Duodenal mucosa (tissue), 2 donors: ENCODE results near the gene CXXC5.

ENCODE experiments used
- H3K27ac ChIP-seq: one replicate; pipeline ENCODE4 v1.7.0; 2013; ENCODE audit warnings: low read depth, low read length
- H3K27me3 ChIP-seq, 2 donors: one replicate each; pipeline ENCODE4 v1.7.0; 2013; ENCODE audit warnings: low read length in 2 of 2, control low read depth in 1 of 2; ENCODE audit not compliant: insufficient read depth in 2 of 2, control insufficient read depth in 1 of 2
- H3K36me3 ChIP-seq, 2 donors: one replicate each; pipeline ENCODE4 v1.7.0; 2013; ENCODE audit warnings: low read length in 2 of 2, control low read depth in 1 of 2; ENCODE audit not compliant: insufficient read depth in 2 of 2, control insufficient read depth in 1 of 2
- H3K4me1 ChIP-seq, 2 donors: one replicate each; pipeline ENCODE4 v1.7.0; 2013; ENCODE audit warnings: low read length in 2 of 2, control low read depth in 1 of 2; ENCODE audit not compliant: insufficient read depth in 2 of 2, control insufficient read depth in 1 of 2
- H3K4me3 ChIP-seq, 2 donors: one replicate each; pipeline ENCODE4 v1.7.0; 2013; ENCODE audit warnings: low read length in 2 of 2, low read depth in 1 of 2
- H3K9ac ChIP-seq, 2 donors: one replicate each; pipeline ENCODE4 v1.7.0; 2013; ENCODE audit warnings: low read length in 2 of 2, low read depth in 1 of 2
- H3K9me3 ChIP-seq, 2 donors: one replicate each; pipeline ENCODE4 v1.7.0; 2013; ENCODE audit warnings: low read length in 2 of 2, control low read depth in 1 of 2; ENCODE audit not compliant: control insufficient read depth in 1 of 2

The CXXC5 gene

GRCh38 chr5:139651043-139651834 is 3.1 kb downstream of the CXXC5 start:
- peak overlapping the region in 1 of 2 donors; percentile 37 for H3K9ac ChIP-seq
- peak overlapping the region; percentile 62 to 78 for H3K4me3 ChIP-seq
- H3K27ac ChIP-seq, result peak overlapping the region; percentile 68

GRCh38 chr5:139651853-139652787 is 4.0 kb downstream of the CXXC5 start:
- H3K27me3 ChIP-seq, result no peaks in the 10 kb centered on the region
- H3K9me3 ChIP-seq, result no peaks in the 10 kb centered on the region
- peaks cover 49 to 63% of the 10 kb centered on the region in 2 donors for H3K4me1 ChIP-seq
- peak overlapping the region; percentile 53 for H3K27ac ChIP-seq
- H3K9ac ChIP-seq, result peak overlapping the region; percentile 8 to 13
- H3K36me3 ChIP-seq, result no peaks in the 10 kb centered on the region
- H3K4me3 ChIP-seq, result peak overlapping the region; percentile 2 to 27

More at GRCh38 chr5:139651043-139651834, 3.1 kb downstream of the CXXC5 start:
- Histone ChIP-seq H3K36me3 (no peaks in the 10 kb centered on the region), H3K27me3 (no peaks in the 10 kb centered on the region), H3K9me3 (no peaks in the 10 kb centered on the region), H3K4me1 (peaks cover 51 to 67% of the 10 kb centered on the region in 2 donors)

GRCh38 chr5:139652788-139653241 is 4.7 kb downstream of the CXXC5 start:
- peak overlapping the region in 1 of 2 donors; percentile 27 for H3K4me3 ChIP-seq
- no peaks in the 10 kb centered on the region for H3K36me3 ChIP-seq
- H3K9ac ChIP-seq, result peak overlapping the region in 1 of 2 donors; percentile 13
- H3K27ac ChIP-seq, result peak overlapping the region; percentile 63
- H3K27me3 ChIP-seq, result no peaks in the 10 kb centered on the region
- no peaks in the 10 kb centered on the region for H3K9me3 ChIP-seq
- H3K4me1 ChIP-seq, result peaks cover 47 to 61% of the 10 kb centered on the region in 2 donors

GRCh38 chr5:139653616-139654015 is 5.5 kb downstream of the CXXC5 start:
- no peak overlapping the region for H3K9ac ChIP-seq
- H3K36me3 ChIP-seq, result no peaks in the 10 kb centered on the region
- H3K9me3 ChIP-seq, result no peaks in the 10 kb centered on the region
- H3K4me3 ChIP-seq, result no peak overlapping the region
- H3K27me3 ChIP-seq, result no peaks in the 10 kb centered on the region
- peaks cover 53 to 67% of the 10 kb centered on the region in 2 donors for H3K4me1 ChIP-seq
- peak overlapping the region; percentile 0 for H3K27ac ChIP-seq

- peaks cover 62 to 74% of the 10 kb centered on the region in 2 donors for H3K4me1 ChIP-seq
- H3K9ac ChIP-seq, result no peak overlapping the region
Observed at GRCh38 chr5:139654464-139654863, 6.3 kb downstream of the CXXC5 start.

GRCh38 chr5:139654871-139655491 is 6.8 kb downstream of the CXXC5 start:
- no peaks in the 10 kb centered on the region for H3K27me3 ChIP-seq
- no peaks in the 10 kb centered on the region for H3K36me3 ChIP-seq
- H3K9ac ChIP-seq, result no peak overlapping the region
- no peaks in the 10 kb centered on the region for H3K9me3 ChIP-seq
- H3K4me1 ChIP-seq, result peaks cover 66 to 77% of the 10 kb centered on the region in 2 donors
- H3K27ac ChIP-seq, result peak overlapping the region; percentile 51
- no peak overlapping the region for H3K4me3 ChIP-seq

More at GRCh38 chr5:139654464-139654863, 6.3 kb downstream of the CXXC5 start:
- Histone ChIP-seq H3K27ac (no peak overlapping the region), H3K4me3 (no peak overlapping the region), H3K36me3 (no peaks in the 10 kb centered on the region), H3K27me3 (no peaks in the 10 kb centered on the region), H3K9me3 (no peaks in the 10 kb centered on the region)

- Histone ChIP-seq H3K4me3 (no peak overlapping the region), H3K36me3 (no peaks in the 10 kb centered on the region), H3K27me3 (no peaks in the 10 kb centered on the region), H3K27ac (peak overlapping the region; percentile 51), H3K4me1 (peaks cover 65 to 77% of the 10 kb centered on the region in 2 donors), H3K9ac (peak overlapping the region in 1 of 2 donors; percentile 16), H3K9me3 (no peaks in the 10 kb centered on the region)
Observed at GRCh38 chr5:139655727-139656271, 7.7 kb downstream of the CXXC5 start.

GRCh38 chr5:139657363-139658321 is 9.5 kb downstream of the CXXC5 start:
- H3K4me3 ChIP-seq, result peak overlapping the region in 1 of 2 donors; percentile 5
- no peaks in the 10 kb centered on the region for H3K9me3 ChIP-seq
- H3K36me3 ChIP-seq, result no peaks in the 10 kb centered on the region
- H3K27ac ChIP-seq, result peak overlapping the region; percentile 62
- H3K9ac ChIP-seq, result no peak overlapping the region
- H3K27me3 ChIP-seq, result no peaks in the 10 kb centered on the region
- peaks cover 60 to 72% of the 10 kb centered on the region in 2 donors for H3K4me1 ChIP-seq

- H3K36me3 ChIP-seq, result no peaks in the 10 kb centered on the region
- peaks cover 53 to 64% of the 10 kb centered on the region in 2 donors for H3K4me1 ChIP-seq
- H3K4me3 ChIP-seq, result peak overlapping the region in 1 of 2 donors; percentile 5
Observed at GRCh38 chr5:139658501-139658927, 10.4 kb downstream of the CXXC5 start.

More at GRCh38 chr5:139658501-139658927, 10.4 kb downstream of the CXXC5 start:
- Histone ChIP-seq H3K9me3 (no peaks in the 10 kb centered on the region), H3K27ac (peak overlapping the region; percentile 62), H3K9ac (peak overlapping the region in 1 of 2 donors; percentile 54), H3K27me3 (no peaks in the 10 kb centered on the region)
